Measurements from ENCODE around the gene ENTREP1.

The ENTREP1 gene

GRCh38 chr9:69346596-69347390 lies 21.8 kb downstream of the ENTREP1 start:
- DNase-seq (ENCODE audit: insufficient read length), result no peak
- TF ChIP-seq POLR2AphosphoS5 (IDR thresholded peaks at IDR 0.05; ENCODE audit: low read depth, low read length) (no peak), POLR2A (IDR thresholded peaks at IDR 0.05; ENCODE audit: low read depth, low read length) (no peak), TAF1 (IDR thresholded peaks at IDR 0.05; ENCODE audit: borderline replicate concordance, low read depth, low read length) (no peak)
- no peak for FAIRE-seq

DNA sequence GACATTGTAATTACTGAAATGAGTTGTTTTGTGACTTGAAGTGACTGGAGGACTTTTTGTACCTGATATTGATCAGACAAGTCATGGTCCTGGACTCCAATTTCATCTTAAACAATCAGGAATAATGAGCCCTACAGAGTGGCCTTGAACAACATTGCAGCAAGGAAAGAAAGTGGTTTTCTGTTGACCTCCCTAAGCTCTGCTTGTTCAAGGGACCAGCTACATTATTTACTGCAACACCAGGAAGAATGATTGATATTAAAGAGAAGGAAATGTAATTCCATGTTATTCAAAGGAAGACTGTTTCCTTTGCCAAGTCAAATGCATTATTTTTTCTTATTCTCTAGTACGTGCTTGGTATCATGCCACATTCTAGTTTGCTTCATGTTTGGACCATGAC lies 22.6 kb downstream of the ENTREP1 start:
- no peak for TF ChIP-seq POLR2AphosphoS5 (IDR thresholded peaks at IDR 0.05; ENCODE audit: low read depth, low read length)
- no peak for TF ChIP-seq POLR2A (IDR thresholded peaks at IDR 0.05; ENCODE audit: low read depth, low read length)
- no peak for TF ChIP-seq TAF1 (IDR thresholded peaks at IDR 0.05; ENCODE audit: borderline replicate concordance, low read depth, low read length)
- FAIRE-seq, result no peak
- DNase-seq (ENCODE audit: insufficient read length), result no peak

DNA sequence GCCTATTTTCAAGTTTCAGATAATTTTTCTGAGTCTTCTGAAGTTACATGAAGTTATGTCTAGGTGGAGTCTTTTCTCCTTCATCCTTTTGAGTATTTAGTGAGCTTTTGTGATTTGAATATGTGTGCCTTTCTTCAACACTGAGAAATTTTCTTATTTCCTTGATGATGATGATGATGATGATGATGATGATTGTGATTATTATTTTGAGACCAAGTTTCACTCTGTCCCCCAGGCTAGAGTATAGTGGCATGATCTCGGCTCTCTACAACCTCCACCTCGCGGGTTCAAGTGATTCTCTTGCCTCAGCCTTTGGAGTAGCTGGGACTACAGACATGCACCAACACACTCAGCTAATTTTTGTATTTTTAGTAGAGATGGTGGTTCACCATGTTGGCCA lies 26.2 kb downstream of the ENTREP1 start:
- FAIRE-seq (no peak), DNase-seq (ENCODE audit: insufficient read length) (no peak)
- TF ChIP-seq POLR2AphosphoS5 (IDR thresholded peaks at IDR 0.05; ENCODE audit: low read depth, low read length), result no peak
- TF ChIP-seq TAF1 (IDR thresholded peaks at IDR 0.05; ENCODE audit: borderline replicate concordance, low read depth, low read length), result no peak

- TF ChIP-seq POLR2AphosphoS5 (IDR thresholded peaks at IDR 0.05; ENCODE audit: low read depth, low read length) (no peak), TAF1 (IDR thresholded peaks at IDR 0.05; ENCODE audit: borderline replicate concordance, low read depth, low read length) (no peak), POLR2A (IDR thresholded peaks at IDR 0.05; ENCODE audit: low read depth, low read length) (no peak)
- DNase-seq (ENCODE audit: insufficient read length) (no peak), FAIRE-seq (no peak)
Observed at GRCh38 chr9:69355232-69355631, 30.2 kb downstream of the ENTREP1 start.

DNA sequence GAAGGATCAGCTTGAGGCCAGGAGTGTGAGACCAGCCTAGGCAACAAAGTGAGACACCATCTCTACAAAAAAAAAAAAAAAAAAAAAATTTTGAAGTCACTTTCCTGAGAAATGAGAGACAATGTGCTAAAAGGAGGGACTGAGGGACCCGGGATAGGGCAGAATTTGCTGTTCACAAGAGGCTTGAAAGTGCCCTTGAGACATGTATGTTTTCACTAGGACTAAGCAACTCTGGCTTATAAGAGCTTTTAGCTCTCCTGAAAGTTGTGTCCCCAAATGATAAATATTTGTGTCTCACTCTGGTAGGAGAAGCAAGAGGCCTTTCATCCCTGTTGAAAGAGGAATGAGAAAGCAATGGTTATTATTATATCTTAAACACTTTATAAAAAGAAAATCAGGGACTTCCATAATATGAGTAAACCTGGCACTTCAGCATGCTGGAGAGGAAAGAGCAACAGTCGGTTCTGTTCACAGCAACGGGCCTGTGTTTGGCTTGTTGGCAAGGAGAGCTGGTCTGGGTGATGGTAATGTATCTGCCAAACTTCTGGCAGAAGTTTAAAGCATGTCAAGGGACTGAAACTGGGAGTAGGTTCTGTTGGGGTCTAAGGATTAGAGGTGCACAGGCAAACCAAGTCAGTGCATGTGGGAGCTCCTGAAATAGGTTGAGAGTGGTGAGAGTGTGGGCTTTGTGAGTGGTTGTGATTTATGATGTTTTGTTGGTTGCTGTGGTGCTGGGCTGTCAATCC lies 32.2 kb downstream of the ENTREP1 start:
- no peak for DNase-seq (ENCODE audit: insufficient read length)
- TF ChIP-seq POLR2AphosphoS5 (IDR thresholded peaks at IDR 0.05; ENCODE audit: low read depth, low read length) (no peak), POLR2A (IDR thresholded peaks at IDR 0.05; ENCODE audit: low read depth, low read length) (no peak), TAF1 (IDR thresholded peaks at IDR 0.05; ENCODE audit: borderline replicate concordance, low read depth, low read length) (no peak)
- no peak for FAIRE-seq

- no peak for TF ChIP-seq POLR2AphosphoS5 (IDR thresholded peaks at IDR 0.05; ENCODE audit: low read depth, low read length)
- DNase-seq (ENCODE audit: insufficient read length) (no peak), FAIRE-seq (no peak)
Observed at GRCh38 chr9:69357821-69358220, 32.8 kb downstream of the ENTREP1 start.

DNA sequence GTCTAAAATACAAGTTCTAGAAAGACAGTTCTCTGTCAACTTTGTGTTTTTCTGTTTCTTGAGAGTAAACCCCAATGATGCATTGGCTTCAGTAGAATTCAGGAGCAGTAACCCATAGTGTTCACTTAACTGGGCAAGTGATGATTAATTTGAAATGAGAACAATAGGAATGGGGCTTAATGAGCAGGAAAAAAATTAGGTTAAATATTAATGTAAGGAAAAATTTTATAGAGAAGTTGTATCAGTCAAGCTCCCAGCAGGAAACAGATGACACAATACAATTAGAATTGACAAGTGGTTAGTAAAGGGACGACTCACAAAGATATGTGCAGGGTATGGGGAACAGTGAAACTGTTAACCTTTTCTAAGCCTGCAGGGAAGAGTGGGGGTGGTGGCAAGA lies 38.2 kb downstream of the ENTREP1 start:
- FAIRE-seq, result no peak
- TF ChIP-seq POLR2AphosphoS5 (IDR thresholded peaks at IDR 0.05; ENCODE audit: low read depth, low read length), result no peak
- no peak for TF ChIP-seq TAF1 (IDR thresholded peaks at IDR 0.05; ENCODE audit: borderline replicate concordance, low read depth, low read length)
- TF ChIP-seq POLR2A (IDR thresholded peaks at IDR 0.05; ENCODE audit: low read depth, low read length), result no peak
- no peak for DNase-seq (ENCODE audit: insufficient read length)

DNA sequence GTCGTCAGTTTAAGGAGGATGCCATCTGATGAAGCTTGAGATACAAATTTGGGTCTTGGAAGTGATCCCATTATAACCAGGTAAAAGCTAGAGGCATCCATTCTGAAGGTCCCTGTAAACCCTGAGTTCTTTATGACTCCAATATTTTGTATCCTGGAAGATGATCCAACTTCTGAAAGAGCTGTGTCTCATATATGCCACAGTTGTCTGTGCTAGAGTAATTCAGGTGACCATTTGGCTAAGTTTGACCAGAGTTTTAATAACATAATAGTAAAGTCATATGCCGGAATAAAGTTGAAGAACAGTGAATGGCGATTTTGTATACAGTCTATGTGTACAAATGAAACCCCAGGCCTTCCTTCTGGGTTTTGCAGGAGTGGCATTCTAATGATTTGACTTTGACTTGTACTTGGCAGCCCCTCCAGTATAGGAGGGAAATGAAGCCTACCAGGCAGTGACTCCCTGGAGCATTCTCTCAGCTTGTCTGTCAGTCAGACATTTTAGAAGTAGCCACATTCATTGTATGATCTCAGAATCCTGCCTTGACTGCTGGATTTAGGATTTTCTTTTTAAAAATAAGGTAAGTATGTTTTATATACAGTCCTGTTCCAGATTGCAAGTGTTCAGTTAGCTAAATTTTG lies 39.6 kb downstream of the ENTREP1 start:
- no peak for FAIRE-seq

GRCh38 chr9:69370430-69370829 lies 45.4 kb downstream of the ENTREP1 start:
- no peak for FAIRE-seq
- TF ChIP-seq TAF1 (IDR thresholded peaks at IDR 0.05; ENCODE audit: borderline replicate concordance, low read depth, low read length) (no peak), POLR2A (IDR thresholded peaks at IDR 0.05; ENCODE audit: low read depth, low read length) (no peak), POLR2AphosphoS5 (IDR thresholded peaks at IDR 0.05; ENCODE audit: low read depth, low read length) (no peak)

More for the DNA sequence above, 39.6 kb downstream of the ENTREP1 start:
- TF ChIP-seq TAF1 (IDR thresholded peaks at IDR 0.05; ENCODE audit: borderline replicate concordance, low read depth, low read length), result no peak
- no peak for TF ChIP-seq POLR2A (IDR thresholded peaks at IDR 0.05; ENCODE audit: low read depth, low read length)
- no peak for TF ChIP-seq POLR2AphosphoS5 (IDR thresholded peaks at IDR 0.05; ENCODE audit: low read depth, low read length)
- no peak for DNase-seq (ENCODE audit: insufficient read length)

DNA sequence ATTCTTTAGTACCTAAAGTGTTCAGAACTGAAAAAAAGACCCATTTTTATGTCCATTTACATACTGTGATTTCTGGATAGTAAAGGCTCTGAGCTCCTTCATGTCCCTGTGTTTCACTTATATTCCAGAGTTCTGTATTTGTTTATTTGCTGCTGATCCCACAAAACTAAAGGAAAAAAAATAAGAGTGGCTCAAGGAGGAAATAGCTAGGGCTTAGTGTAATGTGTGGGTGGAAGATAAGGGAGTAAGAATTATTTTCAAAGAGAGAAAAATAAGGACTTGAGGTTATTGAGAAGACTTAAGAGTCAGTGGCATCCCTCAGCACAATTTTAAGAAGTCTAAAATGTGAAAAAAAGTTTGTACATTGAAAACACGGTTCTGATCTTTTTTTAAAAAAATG lies 46.0 kb downstream of the ENTREP1 start:
- no peak for TF ChIP-seq POLR2A (IDR thresholded peaks at IDR 0.05; ENCODE audit: low read depth, low read length)
- TF ChIP-seq TAF1 (IDR thresholded peaks at IDR 0.05; ENCODE audit: borderline replicate concordance, low read depth, low read length), result no peak
- no peak for TF ChIP-seq POLR2AphosphoS5 (IDR thresholded peaks at IDR 0.05; ENCODE audit: low read depth, low read length)
- DNase-seq (ENCODE audit: insufficient read length), result no peak
- FAIRE-seq, result no peak

More at GRCh38 chr9:69370430-69370829, 45.4 kb downstream of the ENTREP1 start:
- no peak for DNase-seq (ENCODE audit: insufficient read length)

DNA sequence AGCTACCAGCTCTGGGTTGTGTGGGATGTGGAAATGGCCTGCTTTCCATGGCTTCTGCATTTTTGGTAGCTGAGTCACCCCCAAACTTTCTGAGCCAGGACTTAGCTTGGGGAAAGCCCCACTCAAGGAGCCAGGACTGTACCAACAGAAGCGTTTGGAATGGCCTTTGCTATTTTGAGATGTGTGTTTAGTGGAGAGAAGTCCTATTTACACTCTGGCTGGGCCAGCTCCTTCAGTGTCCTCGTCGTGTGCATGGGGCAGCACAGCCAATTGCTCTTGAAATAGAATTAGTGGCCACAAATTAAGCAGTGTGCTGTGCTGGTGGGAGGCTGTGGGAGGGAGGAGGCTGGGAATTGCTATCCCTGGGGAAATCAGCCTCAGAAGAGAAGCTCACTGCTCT lies 51.6 kb downstream of the ENTREP1 start:
- TF ChIP-seq TAF1 (IDR thresholded peaks at IDR 0.05; ENCODE audit: borderline replicate concordance, low read depth, low read length) (no peak), POLR2A (IDR thresholded peaks at IDR 0.05; ENCODE audit: low read depth, low read length) (no peak), POLR2AphosphoS5 (IDR thresholded peaks at IDR 0.05; ENCODE audit: low read depth, low read length) (no peak)
- DNase-seq (ENCODE audit: insufficient read length), result no peak
- FAIRE-seq, result no peak

All from GM12892 (cell line).